Measurements from ENCODE around the gene ADAM8.
"Not testable (repeated sequence)": the region's sequence is repeated elsewhere in the genome, so short reads cannot be mapped to it uniquely, and the experiment has no call there.

ADAM8 gene

DNA sequence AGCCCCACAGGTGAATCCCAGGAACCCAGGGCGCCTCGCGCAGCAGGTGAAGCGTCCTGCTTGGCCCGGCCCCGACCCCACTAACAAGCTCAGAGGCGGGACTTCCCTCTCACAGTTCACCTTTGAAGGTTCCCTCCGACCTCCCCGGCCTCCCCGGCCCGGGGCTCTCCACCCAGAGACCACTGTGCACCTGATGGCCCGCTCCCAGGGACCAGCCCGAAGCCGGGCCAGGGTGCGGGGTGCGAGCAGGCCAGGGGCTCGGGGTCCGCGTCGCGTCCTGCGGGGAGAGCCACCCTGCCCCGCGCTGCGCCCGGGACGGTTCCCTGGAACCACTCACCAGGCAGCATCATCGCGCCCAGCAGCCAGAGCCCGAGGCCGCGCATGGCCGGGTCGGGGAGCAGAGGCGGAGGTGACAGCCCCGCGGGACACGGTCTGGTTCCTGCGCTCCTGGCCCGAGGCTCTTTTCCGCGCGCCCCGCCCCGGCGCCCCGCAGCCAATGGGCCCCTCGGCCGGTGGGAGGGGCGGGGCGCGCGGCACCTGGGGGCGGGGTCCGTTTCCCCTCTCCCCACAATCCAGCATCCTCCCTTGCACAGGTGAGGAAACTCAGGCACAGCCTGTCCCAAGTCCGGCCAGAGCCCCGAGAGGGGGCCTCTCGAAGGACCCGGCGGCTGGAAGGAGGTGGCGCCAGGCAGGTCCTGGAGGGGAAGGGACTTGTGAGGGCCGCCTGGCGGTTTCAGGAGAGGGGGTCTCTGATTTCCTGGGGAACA lies at the start of gene ADAM8:
TSS of gene ADAM8 (minus strand) at position 434 of the 767 bp plus-strand sequence. CDS start at position 383, 51 bp downstream.
- DNase-seq = no peak

DNA sequence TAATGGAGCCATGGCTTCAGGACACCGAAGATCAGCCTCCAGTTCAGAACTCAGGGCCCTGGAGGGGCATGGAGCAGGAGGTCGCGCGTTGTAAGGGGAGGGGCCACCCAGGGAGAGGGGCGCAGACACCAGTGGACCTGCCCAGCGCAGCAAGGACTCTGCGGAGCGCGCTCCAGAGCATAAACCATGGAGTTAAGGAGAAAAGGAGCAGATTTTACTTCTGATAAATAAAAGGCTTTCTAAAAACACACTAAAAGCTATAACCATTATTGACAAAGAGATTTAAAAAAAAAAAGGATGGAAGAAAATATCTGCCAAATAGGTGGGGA lies 49.5 kb upstream of the ADAM8 start:
- DNase-seq = peak; percentile 17

DNA sequence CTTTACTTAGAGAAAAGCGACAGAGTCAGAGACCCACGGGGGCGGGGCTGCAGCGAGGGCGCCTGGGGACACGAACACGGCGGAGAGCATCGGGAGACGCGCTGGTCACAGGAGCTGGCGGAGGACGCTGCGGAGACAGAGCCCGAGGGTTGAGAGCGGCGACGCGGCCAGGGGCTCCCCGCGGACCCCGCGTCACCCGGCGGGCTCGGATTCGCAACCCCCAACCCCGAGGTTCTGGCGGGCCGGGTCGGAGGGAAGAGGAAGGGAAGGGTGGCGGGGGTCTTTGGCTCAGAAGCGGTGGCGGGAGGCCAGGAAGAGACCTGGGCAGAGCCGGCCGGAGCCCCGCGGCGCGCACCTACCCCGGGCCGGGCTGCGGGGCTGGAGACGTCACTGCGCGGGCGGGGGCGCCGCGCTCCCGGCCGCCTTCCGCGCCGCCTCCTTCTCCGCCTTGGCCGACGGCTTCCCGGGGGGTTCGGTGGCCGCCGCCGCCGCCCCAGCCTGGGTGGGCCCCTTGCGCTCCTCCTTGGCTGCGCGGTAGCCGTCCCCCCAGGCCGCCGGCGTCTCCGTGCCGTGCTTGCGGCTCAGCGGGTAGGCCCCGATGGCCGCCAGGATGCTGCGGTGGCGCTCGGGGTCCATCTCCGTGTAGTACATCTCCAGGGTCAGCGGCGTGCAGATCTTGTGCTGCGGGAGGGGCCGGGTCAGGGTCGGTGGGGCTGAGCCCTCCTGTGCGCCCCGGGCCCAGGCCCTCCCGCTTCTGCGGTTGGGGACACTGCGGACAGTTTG lies 49.0 kb upstream of the ADAM8 start:
- peak; percentile 24 for DNase-seq

DNA sequence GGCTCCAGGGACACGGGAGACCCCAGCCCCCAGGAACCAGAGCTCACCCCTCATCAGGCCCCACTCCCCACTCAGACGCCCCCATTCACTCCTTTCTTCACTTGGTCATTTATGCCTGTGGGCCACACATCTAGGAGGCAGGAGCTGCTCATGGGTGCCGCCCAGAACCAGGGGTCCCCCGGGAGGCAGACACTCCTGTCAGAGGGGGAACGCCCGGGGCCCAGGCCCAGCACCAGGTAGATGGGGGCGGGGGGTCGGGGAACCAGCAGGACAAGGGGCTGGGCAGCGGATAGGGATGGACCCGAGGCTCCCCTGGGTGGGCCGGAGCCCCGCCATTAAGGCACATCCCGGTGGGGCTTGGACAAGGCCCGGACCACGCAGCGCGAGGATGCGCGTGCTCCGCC lies 48.2 kb upstream of the ADAM8 start:
- DNase-seq = peak; percentile 28

DNA sequence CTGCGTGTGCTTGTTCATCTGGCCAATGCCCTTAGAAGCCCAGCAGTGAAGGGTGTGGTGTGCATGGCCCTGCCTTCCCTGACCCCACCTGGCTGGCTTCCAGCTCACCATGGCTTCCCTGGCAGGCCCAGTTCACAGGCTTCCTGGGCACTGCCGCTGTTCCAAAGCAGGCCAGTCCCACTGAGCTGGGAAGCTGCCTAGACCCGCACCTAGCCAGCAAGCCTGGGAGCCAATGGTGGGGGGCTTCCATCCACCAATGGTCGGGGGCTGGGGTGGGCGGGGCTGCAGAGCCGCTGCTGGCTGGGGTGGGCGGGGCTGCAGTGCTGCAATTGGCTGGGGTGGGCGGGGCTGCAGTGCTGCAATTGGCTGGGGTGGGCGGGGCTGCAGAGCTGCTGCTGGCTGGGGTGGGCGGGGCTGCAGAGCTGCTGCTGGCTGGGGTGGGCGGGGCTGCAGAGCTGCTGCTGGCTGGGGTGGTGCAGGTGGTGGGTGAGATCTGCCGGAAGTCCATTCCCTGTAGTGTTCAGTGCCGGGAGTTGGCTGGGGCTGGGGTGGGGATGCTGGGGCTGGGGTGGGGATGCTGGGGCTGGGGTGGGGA lies 47.6 kb upstream of the ADAM8 start:
- DNase-seq = peak; percentile 47

DNA sequence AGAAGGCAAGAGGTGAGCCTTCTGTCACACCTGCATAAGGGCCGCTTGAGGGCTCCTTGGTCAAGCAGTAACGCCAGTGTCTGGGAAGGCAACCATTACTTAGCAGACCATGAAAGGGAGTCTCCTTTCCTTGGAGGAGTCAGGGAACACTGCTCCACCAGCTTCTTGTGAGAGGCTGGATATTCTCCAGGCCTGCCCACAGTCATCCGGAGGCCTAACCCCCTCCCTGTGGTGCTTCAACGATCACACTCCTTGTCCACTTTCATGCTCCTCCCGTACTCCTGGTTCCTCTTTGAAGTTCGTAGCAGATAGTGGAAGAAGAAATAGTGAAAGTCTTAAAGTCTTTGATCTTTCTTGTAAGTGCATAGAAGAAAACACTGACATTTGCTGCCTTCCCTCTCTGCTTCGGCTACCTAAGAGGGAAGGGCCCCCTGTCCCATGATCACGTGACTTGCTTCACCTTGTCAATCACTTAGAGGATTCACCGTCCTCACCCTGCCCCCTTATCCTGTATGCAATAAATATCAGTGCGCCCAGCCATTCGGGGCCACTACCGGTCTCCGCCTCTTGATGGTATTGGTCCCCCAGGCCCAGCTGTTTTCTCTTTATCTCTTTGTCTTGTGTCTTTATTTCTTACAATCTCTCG lies 45.5 kb upstream of the ADAM8 start:
- DNase-seq = not testable (repeated sequence)

DNA sequence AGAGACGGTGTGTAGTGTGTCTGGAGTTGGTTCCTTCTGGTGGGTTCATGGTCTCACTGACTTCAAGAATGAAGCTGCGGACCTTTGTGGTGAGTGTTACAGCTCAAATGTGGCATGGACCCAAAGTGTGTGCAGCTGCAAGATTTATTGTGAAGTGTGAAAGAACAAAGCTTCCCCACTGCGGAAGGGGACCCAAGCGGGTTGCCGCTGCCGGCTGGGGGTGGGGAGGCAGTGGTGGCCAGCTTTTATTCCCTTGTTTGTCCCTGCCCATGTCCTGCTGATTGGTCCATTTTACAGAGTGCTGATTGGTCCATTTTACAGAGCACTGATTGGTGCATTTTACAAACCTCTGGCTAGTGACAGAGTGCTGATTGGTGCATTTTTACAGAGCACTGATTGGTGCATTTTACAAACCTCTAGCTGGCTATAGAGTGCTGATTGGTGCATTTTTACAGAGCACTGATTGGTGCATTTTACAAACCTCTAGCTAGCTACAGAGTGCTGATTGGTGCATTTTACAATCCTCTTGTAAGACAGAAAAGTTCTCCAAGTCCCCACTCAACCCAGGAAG lies 44.3 kb upstream of the ADAM8 start:
- not testable (repeated sequence) for DNase-seq

DNA sequence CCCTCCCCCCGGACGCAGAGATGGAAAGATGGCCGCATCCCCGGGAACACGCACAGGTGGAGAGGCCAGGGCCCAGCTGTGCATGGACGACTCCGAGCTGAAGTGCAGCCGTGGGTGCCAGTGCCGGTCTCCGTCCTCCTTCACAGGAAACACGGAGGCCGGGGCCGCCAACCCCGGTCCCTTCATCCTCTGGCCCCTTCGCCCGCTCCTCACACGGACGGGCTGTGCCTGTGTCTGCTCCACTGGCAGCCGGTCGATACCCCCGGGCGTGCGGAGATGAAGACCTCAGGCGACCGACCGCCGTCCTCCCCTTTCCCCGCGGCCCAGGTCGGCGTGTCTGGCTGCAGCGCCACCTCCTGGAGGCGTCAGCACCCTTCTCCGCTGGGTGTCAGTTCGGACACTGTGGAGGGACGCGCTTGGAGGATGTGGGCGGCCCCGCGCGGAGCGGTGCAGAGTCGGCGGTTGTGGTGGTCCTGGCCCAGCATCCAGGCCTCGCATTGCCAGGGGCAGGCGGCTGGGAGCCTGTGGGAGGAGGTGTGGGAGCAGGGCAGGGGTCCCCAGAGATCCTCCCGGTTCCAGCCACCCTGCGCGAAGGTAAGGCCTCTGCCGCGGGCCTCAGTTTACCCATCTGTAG lies 41.9 kb upstream of the ADAM8 start:
- peak; percentile 49 for DNase-seq

DNA sequence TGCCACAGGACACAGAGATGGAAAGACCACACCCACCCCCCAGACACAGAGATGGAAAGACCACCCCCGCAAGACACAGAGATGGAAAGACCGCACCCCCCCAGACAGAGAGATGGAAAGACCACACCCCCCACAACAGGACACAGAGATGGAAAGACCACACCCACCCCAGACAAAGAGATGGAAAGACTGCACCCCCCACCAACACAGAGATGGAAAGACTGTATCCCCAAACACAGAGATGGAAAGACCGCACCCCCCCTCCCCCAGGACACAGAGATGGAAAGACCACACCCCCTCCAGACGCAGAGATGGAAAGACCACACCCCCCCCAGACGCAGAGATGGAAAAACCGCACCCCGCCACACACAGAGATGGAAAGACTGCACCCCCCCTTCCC lies 40.1 kb upstream of the ADAM8 start:
- no peak for DNase-seq

DNA sequence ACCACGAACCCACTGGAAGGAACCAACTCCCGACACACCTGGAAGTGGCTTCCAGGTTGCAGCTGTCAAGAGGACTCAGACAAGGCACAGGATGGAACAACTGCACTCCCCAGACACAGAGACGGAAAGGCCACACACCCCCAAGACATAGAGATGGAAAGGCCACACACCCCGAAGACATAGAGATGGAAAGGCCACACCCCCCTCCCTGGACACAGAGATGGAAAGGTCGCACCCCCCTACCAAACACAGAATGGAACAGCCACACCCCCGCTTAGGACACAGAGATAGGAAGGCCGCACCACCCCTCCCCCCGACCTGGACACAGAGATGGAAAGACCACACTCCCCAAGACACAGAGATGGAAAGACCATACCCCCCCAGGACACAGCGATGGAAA lies 39.6 kb upstream of the ADAM8 start:
- no peak for DNase-seq

DNA sequence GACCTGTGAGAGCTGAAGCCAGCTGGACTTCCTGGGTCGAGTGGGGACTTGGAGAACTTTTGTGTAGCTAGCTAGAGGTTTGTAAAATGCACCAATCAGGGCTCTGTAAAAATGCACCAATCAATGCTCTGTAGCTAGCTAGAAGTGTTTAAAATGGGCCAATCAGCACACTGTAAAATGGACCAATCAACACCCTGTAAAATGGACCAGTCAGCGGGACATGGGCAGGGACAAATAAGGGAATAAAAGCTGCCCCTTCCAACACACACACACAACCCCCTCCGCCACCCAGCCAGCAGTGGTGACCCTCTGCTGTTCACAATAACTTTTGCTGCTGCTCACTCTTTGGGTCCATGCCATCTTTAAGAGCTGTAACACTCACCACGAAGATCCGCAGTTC lies 39.2 kb upstream of the ADAM8 start:
- no peak for DNase-seq

DNA sequence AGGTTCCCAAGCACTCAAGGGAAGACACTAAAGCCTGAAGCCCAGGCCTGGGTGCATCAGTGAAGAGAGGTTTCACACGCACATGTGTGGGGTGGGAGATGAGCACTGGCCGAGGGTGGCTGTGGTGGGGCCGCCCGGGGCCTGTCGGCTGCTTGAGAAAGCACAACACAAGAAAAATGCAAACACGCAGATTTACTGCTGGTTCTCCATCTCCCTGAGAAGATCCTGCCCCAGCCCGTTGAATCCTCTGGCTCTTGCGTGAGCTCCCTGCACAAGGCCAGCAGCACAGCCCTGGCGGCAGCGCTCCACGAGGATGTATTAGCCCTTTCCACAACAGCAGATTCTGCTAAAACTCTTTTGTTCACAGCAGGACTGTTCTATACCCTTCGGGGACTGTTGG lies 38.2 kb upstream of the ADAM8 start:
- no peak for DNase-seq

DNA sequence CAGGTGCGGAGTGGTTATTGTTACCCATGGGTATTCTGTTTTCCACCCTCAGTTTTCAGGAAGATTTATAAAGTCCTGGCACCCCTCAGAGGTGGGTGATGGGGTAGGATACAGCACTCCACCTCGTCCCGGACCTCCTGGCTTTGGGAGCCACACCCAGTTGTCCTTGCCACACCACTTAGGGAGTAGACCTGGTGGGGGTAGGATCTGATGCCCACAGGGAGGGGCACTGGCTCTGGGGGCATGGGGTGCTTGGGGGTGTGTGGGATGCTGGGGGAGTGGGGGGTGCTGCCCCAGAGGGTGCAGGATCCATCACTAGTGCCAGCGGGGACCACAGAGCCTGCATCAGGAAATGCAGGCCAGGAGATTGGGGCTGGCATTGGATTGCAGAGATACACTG lies 36.5 kb upstream of the ADAM8 start:
- DNase-seq = no peak

DNA sequence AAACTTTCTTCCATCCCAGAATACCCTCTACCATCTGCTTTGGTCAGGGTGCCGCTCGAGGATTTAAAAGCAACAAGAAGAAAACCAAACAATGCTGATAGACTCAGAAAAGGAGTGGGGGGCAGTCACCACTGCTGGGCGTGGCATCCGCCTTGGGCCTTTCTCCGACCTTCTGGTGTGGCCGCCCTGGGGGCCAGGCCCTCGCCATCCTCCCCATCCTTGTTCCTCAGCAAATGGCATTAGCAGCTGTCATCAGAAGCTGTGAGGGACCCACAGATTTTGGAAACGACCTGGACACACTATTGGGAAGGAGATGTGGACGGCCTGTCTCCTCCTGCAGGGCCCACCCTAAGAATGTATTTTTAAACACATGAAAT lies 36.1 kb upstream of the ADAM8 start:
- DNase-seq = no peak

DNA sequence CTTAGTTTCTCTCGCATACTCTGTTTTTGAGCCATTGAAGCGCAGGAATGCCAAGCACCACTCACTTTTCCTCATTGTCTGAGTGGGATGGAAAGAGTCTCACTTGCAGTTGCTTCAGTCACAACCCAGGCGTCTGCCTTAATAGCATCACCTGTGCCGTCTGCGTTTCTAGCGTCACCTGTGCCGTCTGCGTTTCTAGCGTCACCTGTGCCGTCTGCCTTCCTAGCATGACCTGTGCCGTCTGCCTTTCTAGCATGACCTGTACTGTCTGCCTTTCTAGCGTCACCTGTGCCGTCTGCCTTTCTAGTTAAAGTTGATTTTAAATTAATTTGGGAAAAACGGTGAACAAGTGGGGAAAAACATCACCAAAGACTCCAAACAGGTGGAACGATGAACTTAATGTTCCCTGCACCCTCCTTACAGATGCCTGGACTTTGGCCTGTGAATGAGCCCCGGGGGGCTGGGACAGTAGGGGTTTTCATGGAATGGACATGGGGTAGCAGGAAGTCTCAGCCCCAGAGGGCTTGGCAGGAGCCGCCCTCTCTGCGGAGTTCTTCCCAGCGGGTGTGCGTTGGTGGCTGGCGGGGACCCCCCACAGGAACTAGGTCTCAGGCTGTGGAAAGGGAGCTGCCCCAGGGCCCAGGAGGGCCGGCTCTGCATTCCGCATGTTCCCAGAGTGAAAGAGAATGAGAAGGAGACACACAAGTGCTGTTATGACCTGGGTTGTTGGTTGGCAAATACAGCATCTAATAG lies 35.5 kb upstream of the ADAM8 start:
- DNase-seq = no peak

DNA sequence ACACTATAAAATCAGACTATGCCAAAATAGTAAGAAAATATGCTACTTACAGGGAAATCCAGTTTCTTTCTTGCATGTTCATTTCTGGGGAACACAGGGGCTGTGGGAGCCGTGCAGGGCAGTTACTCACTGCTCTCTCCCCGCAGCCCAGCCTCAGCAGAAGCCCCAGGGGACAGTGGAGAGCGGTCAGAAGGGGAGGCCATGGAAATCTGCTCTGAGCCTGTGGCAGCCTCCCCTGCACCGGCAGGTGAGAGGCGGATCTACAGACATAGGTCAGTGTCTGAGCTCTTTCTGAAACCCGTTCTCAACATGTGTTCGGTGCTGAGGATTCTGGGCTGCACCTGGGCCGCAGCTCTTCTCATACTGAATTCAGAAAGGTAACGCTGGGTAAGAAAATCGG lies 34.9 kb upstream of the ADAM8 start:
- no peak for DNase-seq

DNA sequence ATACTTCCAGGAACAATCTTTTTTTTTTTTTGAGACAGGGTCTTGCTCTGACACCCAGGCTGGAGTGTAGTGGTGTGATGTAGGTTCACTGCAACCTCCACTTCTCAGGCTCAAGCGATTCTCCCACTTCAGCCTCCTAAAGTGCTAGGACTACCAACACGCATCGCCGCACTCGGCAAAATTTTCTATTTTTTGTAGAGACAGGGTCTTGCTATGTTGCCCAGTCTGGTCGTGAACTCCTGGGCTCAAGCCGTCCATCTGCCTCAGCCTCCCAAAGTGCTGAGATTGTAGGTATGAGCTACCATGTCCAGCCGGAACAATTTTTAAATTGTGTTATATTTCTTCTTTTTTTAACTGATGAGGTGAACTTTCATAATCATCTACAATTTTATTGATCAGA lies 34.1 kb upstream of the ADAM8 start:
- DNase-seq = no peak

DNA sequence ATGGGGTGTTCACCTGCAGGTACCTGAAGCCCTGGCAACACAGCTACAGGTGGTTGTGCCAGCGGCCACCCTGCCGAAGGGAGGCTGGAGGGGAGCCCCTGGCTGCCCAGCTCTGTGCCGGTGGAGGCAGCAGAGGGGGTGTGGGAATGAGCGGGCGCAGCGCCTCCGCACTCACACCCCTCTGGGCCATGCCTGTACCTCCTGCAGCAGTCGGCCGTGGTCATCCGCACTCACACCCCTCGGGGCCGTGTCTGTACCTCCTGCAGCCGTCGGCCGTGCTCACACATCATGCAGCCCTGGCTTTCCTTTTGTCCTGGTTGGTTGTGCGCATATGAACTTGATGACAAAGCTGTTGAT lies 33.7 kb upstream of the ADAM8 start:
- DNase-seq = no peak

DNA sequence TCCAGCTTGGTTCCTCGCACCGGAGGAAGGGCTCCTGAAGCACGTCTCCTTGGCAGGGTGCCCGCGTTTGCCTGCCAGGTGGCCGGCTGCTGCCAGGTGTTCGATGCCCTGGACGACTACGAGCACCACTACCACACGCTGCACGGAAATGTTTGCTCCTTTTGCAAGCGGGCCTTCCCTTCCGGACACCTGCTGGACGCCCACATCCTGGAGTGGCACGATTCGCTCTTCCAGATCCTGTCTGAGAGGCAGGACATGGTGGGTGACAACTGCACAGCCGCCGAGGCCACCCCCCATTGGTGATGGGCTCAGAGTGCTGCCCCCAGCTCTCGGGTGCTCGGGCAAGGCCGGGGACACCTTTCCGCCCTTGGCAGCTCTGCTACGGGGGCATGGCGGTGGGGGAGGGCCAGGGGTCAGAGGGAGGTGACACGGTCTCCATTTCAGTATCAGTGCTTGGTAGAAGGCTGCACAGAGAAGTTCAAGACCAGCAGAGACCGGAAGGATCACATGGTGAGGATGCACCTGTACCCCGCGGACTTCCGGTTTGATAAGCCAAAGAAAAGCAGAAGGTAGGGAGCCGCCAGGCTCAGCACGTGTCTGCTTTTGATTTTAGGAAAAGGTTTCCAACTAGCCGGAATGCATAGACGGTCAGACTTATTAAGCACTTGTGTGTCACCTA lies 33.2 kb upstream of the ADAM8 start:
- peak; percentile 37 for DNase-seq

DNA sequence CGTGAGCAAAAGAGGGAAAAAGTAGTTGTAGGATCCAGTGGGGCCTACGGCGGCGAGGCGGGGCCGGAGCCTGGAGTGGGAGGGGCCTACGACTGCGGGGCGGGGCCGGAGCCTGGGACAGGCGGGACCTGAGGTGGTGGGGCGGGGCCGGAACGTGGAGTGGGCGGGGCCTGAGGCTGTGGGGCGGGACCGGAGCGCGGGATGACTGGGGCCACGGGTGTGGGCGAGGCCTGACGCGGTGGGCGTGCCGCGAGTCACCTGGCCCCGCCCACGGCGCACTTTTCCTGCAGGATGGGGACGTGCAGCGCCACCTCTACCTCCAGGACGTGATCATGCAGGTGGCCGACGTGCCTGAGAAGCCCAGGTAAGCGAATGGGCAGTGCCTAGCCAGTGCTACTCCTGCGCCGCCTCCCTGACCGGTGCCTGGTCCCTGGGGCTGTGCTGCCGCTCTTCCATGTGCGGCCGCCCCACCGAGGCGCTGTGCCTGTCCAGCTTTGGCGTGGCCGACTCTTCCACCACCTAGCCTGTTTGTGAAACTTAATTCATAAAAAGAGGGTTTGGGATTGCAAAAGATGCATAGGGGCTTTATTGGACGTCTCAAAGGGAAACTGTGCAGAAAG lies 32.5 kb upstream of the ADAM8 start:
- peak; percentile 95 for DNase-seq

Data from femur (tissue), 1 donor.